Heart right ventricle (tissue), 16 donors: ENCODE measurements around the gene PDZD8. TPM values are rescaled to one million over a fixed set of nuclear protein-coding genes. Genes with fewer than 3 reads are reported as not detected.

ENCODE experiments used
- ATAC-seq, 8 donors: fragments of 200-7000 bp; cut with Tn5 transposase; one replicate each; pipeline ENCODE4 v1.9.1; 2020; ENCODE audit warnings: mild to moderate bottlenecking in 8 of 8, moderate library complexity in 8 of 8, moderate number of reproducible peaks in 1 of 8
- DNase-seq, 2 donors: peaks; one replicate each; pipeline ENCODE4 v3.0.0-alpha.2; 2020
- H3K27ac ChIP-seq, 10 donors: fragments of 200-600 bp; sonication (generic) in 2 of 10; one replicate each; pipeline versions ENCODE4 v1.5.0 to v1.8.0; 2020 to 2022; ENCODE audit warnings: mild to moderate bottlenecking in 3 of 10
- H3K27me3 ChIP-seq, 7 donors: fragments of 200-600 bp; one replicate each; pipeline ENCODE4 v1.8.0; 2021 to 2022; ENCODE audit warnings: mild to moderate bottlenecking in 2 of 7
- H3K36me3 ChIP-seq, 9 donors: fragments of 200-600 bp; sonication (generic) in 1 of 9; one replicate each; pipeline versions ENCODE4 v1.5.0 to v1.8.0; 2020 to 2022; ENCODE audit warnings: mild to moderate bottlenecking in 2 of 9
- H3K4me1 ChIP-seq, 9 donors: fragments of 200-600 bp; sonication (generic) in 1 of 9; one replicate each; pipeline versions ENCODE4 v1.5.0 to v1.8.0; 2020 to 2022; ENCODE audit warnings: mild to moderate bottlenecking in 4 of 9
- H3K4me3 ChIP-seq, 10 donors: fragments of 200-600 bp; sonication (generic) in 2 of 10; one replicate each; pipeline versions ENCODE4 v1.5.0 to v1.8.0; 2020 to 2022; ENCODE audit warnings: mild to moderate bottlenecking in 7 of 10, moderate library complexity in 2 of 10
- H3K9me3 ChIP-seq, 11 donors: fragments of 200-600 bp in 10 of 11; sonication (generic) in 2 of 11; one replicate each; pipeline versions ENCODE4 v1.5.0 to v1.8.0; 2013 to 2022; ENCODE audit warnings: mild to moderate bottlenecking in 2 of 11, control low read depth in 1 of 11, moderate library complexity in 1 of 11
- CTCF ChIP-seq, 9 donors: fragments of 200-600 bp; sonication (generic) in 2 of 9; IDR thresholded peaks; one replicate each; pipeline versions ENCODE4 v1.5.0 to v1.8.0; 2021 to 2022; ENCODE audit warnings: antibody characterized with exemption in 9 of 9, mild to moderate bottlenecking in 5 of 9, moderate library complexity in 1 of 9
- whole genome bisulfite sequencing, 2 donors: extraction: QIAGEN DNeasy Blood & Tissue Kit; methylation state at CpG; one replicate each; pipeline ENCODE4 v1.1.7; 2013; ENCODE audit warnings: inconsistent platforms in 1 of 2; 5-methylcytosine and 5-hydroxymethylcytosine counted together
- intact Hi-C, 10 donors: fragments of 100-400 bp; cut with DNase I; formaldehyde crosslinking; loops; one replicate each; pipeline versions ENCODE4 v1.11.1 to v1.14.2; 2022
- polyA plus RNA-seq, 2 donors: library from polyadenylated mRNA; stranded (reverse); fragments of 200-250 nt; gene quantifications; one replicate each; pipeline ENCODE4 v1.2.3, GENCODE V29; 2013
- total RNA-seq, 10 donors: library from RNA; stranded (reverse); fragmentation: NEBNext Ultra II Directional in 3 of 10; extraction: Animal tissue kit (Norgen Biotek cat#: 25700) in 3 of 10; gene quantifications; one replicate each; pipeline versions ENCODE4 v1.2.1 to v1.2.4, GENCODE V29; 2021 to 2023
- donor health status: Arrhythmogenic right ventricular cardiomyopathy.
- donor health status: ischemic (EF 13 %, LVEDD 7.1; RV severe dilation, severe dysfunction).
- donor health status: healthy with polysubstance abuse.
- donor health status: DM: no; HTN: yes; CAD: no.
- donor health status: DM: no; HTN: no; CAD: no.
- donor health status: ischemic (EF 25% LVEDD 6.9; RV normal size, moderate dysfunction).
- donor health status: ischemic (EF 25% LVEDD 5.7; RV mildly dilated, moderate dysfunction).
- donor health status: healthy.
- donor health status: DM: yes; HTN: yes; CAD: no.
- donor health status: Ischemic cardiomyopathy.
- donor health status: ischemic (EF 35%, LVEDD 5.7; RV mildly dilated, moderate dysfunction).
- donor health status: nonischemic (EF 11% LVEDD 7.7; RV severe dilation, severe dysfunction).
- donor health status: DM: yes; HTN: yes; CAD: no.
- donor health status: PGD.
- donor health status: ischemic (EF 29% LVEDD 5.4; RV normal size, mild dysfunction).
- donor health status: nonischemic (EF 23%, LVEDD 6.1; RV moderate dilation, normal function).

The PDZD8 gene
- total and polyA plus RNA-seq, 12 donors = 2.0 to 31.3 (median 22.7) TPM

GRCh38 chr10:117249493-117250093 lies 125.6 kb downstream of the PDZD8 start:
- ATAC-seq (no peak), DNase-seq (no peak)
- TF ChIP-seq CTCF (IDR thresholded peaks at IDR 0.05) = no peak
- WGBS, 2 donors = 73 to 82% methylated on average over 6 of the region's 6 CpGs
- no peak overlapping the region for H3K4me3 ChIP-seq
- intact Hi-C loops = no loop called here
- H3K27ac ChIP-seq = no peak overlapping the region
- H3K4me1 ChIP-seq = no peaks in the 10 kb centered on the region
- peaks cover 0 to 79% (median 47%) of the 10 kb centered on the region in 7 donors for H3K27me3 ChIP-seq
- H3K36me3 ChIP-seq = no peaks in the 10 kb centered on the region
- no peaks in the 10 kb centered on the region for H3K9me3 ChIP-seq

GRCh38 chr10:117248750-117249465 lies 126.3 kb downstream of the PDZD8 start:
- 30 to 36% methylated on average over 10 of the region's 10 CpGs for WGBS, 2 donors
- DNase-seq (no peak), ATAC-seq (no peak)
- H3K4me3 ChIP-seq = no peak overlapping the region
- H3K4me1 ChIP-seq = no peaks in the 10 kb centered on the region
- H3K9me3 ChIP-seq = no peaks in the 10 kb centered on the region
- H3K36me3 ChIP-seq = no peaks in the 10 kb centered on the region
- no peak for TF ChIP-seq CTCF (IDR thresholded peaks at IDR 0.05)
- peaks cover 0 to 80% (median 51%) of the 10 kb centered on the region in 7 donors for H3K27me3 ChIP-seq
- no peak overlapping the region for H3K27ac ChIP-seq
- intact Hi-C loops = no loop called here

GRCh38 chr10:117246997-117247671 lies 128.1 kb downstream of the PDZD8 start:
- TF ChIP-seq CTCF (IDR thresholded peaks at IDR 0.05) = no peak
- DNase-seq = no peak
- intact Hi-C loops = no loop called here
- Histone ChIP-seq H3K9me3 (no peaks in the 10 kb centered on the region), H3K4me3 (no peak overlapping the region), H3K4me1 (no peaks in the 10 kb centered on the region), H3K27ac (no peak overlapping the region), H3K36me3 (no peaks in the 10 kb centered on the region), H3K27me3 (peaks cover 0 to 83% (median 68%) of the 10 kb centered on the region in 7 donors)
- no peak for ATAC-seq
- 85 to 86% methylated on average over 3 of the region's 3 CpGs for WGBS, 2 donors

GRCh38 chr10:117242463-117242832 lies 132.8 kb downstream of the PDZD8 start:
- peaks cover 0 to 3% (median 0%) of the 10 kb centered on the region in 11 donors for H3K9me3 ChIP-seq
- no peaks in the 10 kb centered on the region for H3K36me3 ChIP-seq
- peaks cover 9 to 85% (median 79%) of the 10 kb centered on the region in 7 donors for H3K27me3 ChIP-seq
- intact Hi-C loops = no loop called here
- peaks cover 0 to 10% (median 3%) of the 10 kb centered on the region in 9 donors for H3K4me1 ChIP-seq
- TF ChIP-seq CTCF (IDR thresholded peaks at IDR 0.05) = no peak
- no peak for DNase-seq
- ATAC-seq = no peak
- H3K4me3 ChIP-seq = no peak overlapping the region
- no peak overlapping the region for H3K27ac ChIP-seq
- 74% methylated on average over 8 of the region's 8 CpGs for WGBS, 2 donors
